HepG2 (cell line): ENCODE measurements around the gene SH2D3A. TPM values are rescaled to one million over a fixed set of nuclear protein-coding genes. Genes with fewer than 3 reads are reported as not detected.

Experiments used
- BCL6 ChIP-seq: IDR thresholded peaks from 2 replicates; pipeline ENCODE4 v1.6.1; 2016; ENCODE audit warnings: missing genetic modification reagents, missing compliant biosample characterization
- DMAP1 ChIP-seq: IDR thresholded peaks from 2 replicates; pipeline ENCODE4 v1.6.1; 2016
- HNF4A ChIP-seq: sonication (generic); formaldehyde crosslinking; IDR thresholded peaks from 2 replicates; pipeline ENCODE4 v1.4.0; 2020; ENCODE audit warnings: missing genetic modification reagents
- NFATC3 ChIP-seq: sonication (generic); formaldehyde crosslinking; IDR thresholded peaks from 2 replicates; pipeline ENCODE4 v1.5.1; 2020; ENCODE audit warnings: mild to moderate bottlenecking, missing genetic modification reagents
- NR0B2 ChIP-seq: sonication (generic); formaldehyde crosslinking; IDR thresholded peaks from 2 replicates; pipeline ENCODE4 v1.4.0; 2020; ENCODE audit warnings: mild to moderate bottlenecking, missing genetic modification reagents
- RBFOX2 ChIP-seq: fragments of 200-400 bp; formaldehyde crosslinking; IDR thresholded peaks from 2 replicates; pipeline ENCODE4 v1.6.1; 2017; ENCODE audit warnings: low read depth, mild to moderate bottlenecking, low read length
- SMAD9 ChIP-seq: sonication (generic); formaldehyde crosslinking; IDR thresholded peaks from 2 replicates; pipeline ENCODE4 v1.5.1; 2020; ENCODE audit warnings: mild to moderate bottlenecking, missing genetic modification reagents
- TEAD2 ChIP-seq: sonication (generic); formaldehyde crosslinking; IDR thresholded peaks from 2 replicates; pipeline ENCODE4 v1.9.0; 2021; ENCODE audit warnings: missing genetic modification reagents
- ZNF30 ChIP-seq: sonication (generic); formaldehyde crosslinking; IDR thresholded peaks from 2 replicates; pipeline ENCODE4 v1.5.0; 2020; ENCODE audit warnings: mild to moderate bottlenecking, missing genetic modification reagents
- ZNF546 ChIP-seq: sonication (generic); formaldehyde crosslinking; conservative IDR thresholded peaks from 2 replicates; pipeline ENCODE4 v1.8.1; 2023; ENCODE audit warnings: mild to moderate bottlenecking, missing genetic modification reagents
- ZNF749 ChIP-seq: sonication (generic); formaldehyde crosslinking; IDR thresholded peaks from 2 replicates; pipeline ENCODE4 v1.8.0; 2022; ENCODE audit warnings: mild to moderate bottlenecking, missing genetic modification reagents, moderate library complexity, borderline replicate concordance
- ZNF878 ChIP-seq: sonication (generic); formaldehyde crosslinking; IDR thresholded peaks from 2 replicates; pipeline ENCODE4 v1.8.1; 2023; ENCODE audit warnings: mild to moderate bottlenecking, missing genetic modification reagents, moderate library complexity
- ZNF891 ChIP-seq: sonication (generic); formaldehyde crosslinking; IDR thresholded peaks from 2 replicates; pipeline ENCODE4 v1.5.0; 2020; ENCODE audit warnings: mild to moderate bottlenecking, missing genetic modification reagents
- polyA plus RNA-seq, 8 experiments: library from polyadenylated mRNA; depleted of rRNA in 3 of 8; stranded (reverse) in 7 of 8; unstranded in 1 of 8; fragments of >200 nt; fragmentation: Illumina TruSeq in 4 of 8; extraction: Trizol in 4 of 8; gene quantifications; 2 replicates each; pipeline versions ENCODE4 v1.2.1 to v1.2.3, GENCODE V29; 2011 to 2016; ENCODE audit warnings: low read depth in 4 of 8, missing spikeins in 1 of 8, mixed read lengths in 1 of 8; ENCODE audit not compliant: insufficient read depth in 1 of 8
- total RNA-seq, 5 experiments: library from RNA; depleted of rRNA; stranded (reverse); fragments of >200 nt; fragmentation: Illumina TruSeq; extraction: Trizol; gene quantifications; 2 replicates each; pipeline ENCODE4 v1.2.3, GENCODE V29; 2016; ENCODE audit warnings: low read depth in 1 of 5
- TF ChIP-seq, protein P1 (sequence below): sonication (generic); formaldehyde crosslinking; IDR thresholded peaks from 2 replicates; pipeline ENCODE4 v1.9.0; 2021; ENCODE audit warnings: missing genetic modification reagents, borderline replicate concordance
- TF ChIP-seq, protein P2 (sequence below): sonication (generic); formaldehyde crosslinking; IDR thresholded peaks from 2 replicates; pipeline ENCODE4 v1.5.0; 2020; ENCODE audit warnings: mild to moderate bottlenecking, missing genetic modification reagents
- TF ChIP-seq, protein P3 (sequence below): sonication (generic); formaldehyde crosslinking; IDR thresholded peaks from 2 replicates; pipeline ENCODE4 v1.9.0; 2021; ENCODE audit warnings: mild to moderate bottlenecking, missing genetic modification reagents
- TF ChIP-seq, protein P4 (sequence below): IDR thresholded peaks from 2 replicates; pipeline ENCODE4 v1.6.1; 2016

Gene SH2D3A
- total and polyA plus RNA-seq, 2 of the 13 experiments (the other 11 are each of a cell fraction or from before 2014, with no cell fraction given): 1.0 to 2.2 TPM

- peak; percentile 38; the same call in 1 of the 2 replicates for TF ChIP-seq ZNF546 (CRISPR knock-in tag)
- TF ChIP-seq RBFOX2: peak; percentile 89
- no peak for TF ChIP-seq DMAP1 (CRISPR knock-in tag)
- TF ChIP-seq ZNF30 (CRISPR knock-in tag): no peak
- TF ChIP-seq, protein P1, sequence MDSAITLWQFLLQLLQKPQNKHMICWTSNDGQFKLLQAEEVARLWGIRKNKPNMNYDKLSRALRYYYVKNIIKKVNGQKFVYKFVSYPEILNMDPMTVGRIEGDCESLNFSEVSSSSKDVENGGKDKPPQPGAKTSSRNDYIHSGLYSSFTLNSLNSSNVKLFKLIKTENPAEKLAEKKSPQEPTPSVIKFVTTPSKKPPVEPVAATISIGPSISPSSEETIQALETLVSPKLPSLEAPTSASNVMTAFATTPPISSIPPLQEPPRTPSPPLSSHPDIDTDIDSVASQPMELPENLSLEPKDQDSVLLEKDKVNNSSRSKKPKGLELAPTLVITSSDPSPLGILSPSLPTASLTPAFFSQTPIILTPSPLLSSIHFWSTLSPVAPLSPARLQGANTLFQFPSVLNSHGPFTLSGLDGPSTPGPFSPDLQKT (CRISPR knock-in tag): no peak; the same call in 1 of the 2 replicates
- TF ChIP-seq ZNF891 (CRISPR knock-in tag): no peak
- TF ChIP-seq SMAD9: no peak
- no peak for TF ChIP-seq ZNF878 (CRISPR knock-in tag)
- TF ChIP-seq NFATC3 (CRISPR knock-in tag): no peak
- TF ChIP-seq, protein P2, sequence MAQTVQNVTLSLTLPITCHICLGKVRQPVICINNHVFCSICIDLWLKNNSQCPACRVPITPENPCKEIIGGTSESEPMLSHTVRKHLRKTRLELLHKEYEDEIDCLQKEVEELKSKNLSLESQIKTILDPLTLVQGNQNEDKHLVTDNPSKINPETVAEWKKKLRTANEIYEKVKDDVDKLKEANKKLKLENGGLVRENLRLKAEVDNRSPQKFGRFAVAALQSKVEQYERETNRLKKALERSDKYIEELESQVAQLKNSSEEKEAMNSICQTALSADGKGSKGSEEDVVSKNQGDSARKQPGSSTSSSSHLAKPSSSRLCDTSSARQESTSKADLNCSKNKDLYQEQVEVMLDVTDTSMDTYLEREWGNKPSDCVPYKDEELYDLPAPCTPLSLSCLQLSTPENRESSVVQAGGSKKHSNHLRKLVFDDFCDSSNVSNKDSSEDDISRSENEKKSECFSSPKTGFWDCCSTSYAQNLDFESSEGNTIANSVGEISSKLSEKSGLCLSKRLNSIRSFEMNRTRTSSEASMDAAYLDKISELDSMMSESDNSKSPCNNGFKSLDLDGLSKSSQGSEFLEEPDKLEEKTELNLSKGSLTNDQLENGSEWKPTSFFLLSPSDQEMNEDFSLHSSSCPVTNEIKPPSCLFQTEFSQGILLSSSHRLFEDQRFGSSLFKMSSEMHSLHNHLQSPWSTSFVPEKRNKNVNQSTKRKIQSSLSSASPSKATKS: no peak
- no peak; the same call in none of the 2 replicates for TF ChIP-seq BCL6 (CRISPR knock-in tag)
- TF ChIP-seq, protein P3, sequence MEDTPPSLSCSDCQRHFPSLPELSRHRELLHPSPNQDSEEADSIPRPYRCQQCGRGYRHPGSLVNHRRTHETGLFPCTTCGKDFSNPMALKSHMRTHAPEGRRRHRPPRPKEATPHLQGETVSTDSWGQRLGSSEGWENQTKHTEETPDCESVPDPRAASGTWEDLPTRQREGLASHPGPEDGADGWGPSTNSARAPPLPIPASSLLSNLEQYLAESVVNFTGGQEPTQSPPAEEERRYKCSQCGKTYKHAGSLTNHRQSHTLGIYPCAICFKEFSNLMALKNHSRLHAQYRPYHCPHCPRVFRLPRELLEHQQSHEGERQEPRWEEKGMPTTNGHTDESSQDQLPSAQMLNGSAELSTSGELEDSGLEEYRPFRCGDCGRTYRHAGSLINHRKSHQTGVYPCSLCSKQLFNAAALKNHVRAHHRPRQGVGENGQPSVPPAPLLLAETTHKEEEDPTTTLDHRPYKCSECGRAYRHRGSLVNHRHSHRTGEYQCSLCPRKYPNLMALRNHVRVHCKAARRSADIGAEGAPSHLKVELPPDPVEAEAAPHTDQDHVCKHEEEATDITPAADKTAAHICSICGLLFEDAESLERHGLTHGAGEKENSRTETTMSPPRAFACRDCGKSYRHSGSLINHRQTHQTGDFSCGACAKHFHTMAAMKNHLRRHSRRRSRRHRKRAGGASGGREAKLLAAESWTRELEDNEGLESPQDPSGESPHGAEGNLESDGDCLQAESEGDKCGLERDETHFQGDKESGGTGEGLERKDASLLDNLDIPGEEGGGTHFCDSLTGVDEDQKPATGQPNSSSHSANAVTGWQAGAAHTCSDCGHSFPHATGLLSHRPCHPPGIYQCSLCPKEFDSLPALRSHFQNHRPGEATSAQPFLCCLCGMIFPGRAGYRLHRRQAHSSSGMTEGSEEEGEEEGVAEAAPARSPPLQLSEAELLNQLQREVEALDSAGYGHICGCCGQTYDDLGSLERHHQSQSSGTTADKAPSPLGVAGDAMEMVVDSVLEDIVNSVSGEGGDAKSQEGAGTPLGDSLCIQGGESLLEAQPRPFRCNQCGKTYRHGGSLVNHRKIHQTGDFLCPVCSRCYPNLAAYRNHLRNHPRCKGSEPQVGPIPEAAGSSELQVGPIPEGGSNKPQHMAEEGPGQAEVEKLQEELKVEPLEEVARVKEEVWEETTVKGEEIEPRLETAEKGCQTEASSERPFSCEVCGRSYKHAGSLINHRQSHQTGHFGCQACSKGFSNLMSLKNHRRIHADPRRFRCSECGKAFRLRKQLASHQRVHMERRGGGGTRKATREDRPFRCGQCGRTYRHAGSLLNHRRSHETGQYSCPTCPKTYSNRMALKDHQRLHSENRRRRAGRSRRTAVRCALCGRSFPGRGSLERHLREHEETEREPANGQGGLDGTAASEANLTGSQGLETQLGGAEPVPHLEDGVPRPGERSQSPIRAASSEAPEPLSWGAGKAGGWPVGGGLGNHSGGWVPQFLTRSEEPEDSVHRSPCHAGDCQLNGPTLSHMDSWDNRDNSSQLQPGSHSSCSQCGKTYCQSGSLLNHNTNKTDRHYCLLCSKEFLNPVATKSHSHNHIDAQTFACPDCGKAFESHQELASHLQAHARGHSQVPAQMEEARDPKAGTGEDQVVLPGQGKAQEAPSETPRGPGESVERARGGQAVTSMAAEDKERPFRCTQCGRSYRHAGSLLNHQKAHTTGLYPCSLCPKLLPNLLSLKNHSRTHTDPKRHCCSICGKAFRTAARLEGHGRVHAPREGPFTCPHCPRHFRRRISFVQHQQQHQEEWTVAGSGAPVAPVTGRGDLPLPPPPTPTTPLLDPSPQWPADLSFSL (CRISPR knock-in tag): no peak
- TF ChIP-seq, protein P4, sequence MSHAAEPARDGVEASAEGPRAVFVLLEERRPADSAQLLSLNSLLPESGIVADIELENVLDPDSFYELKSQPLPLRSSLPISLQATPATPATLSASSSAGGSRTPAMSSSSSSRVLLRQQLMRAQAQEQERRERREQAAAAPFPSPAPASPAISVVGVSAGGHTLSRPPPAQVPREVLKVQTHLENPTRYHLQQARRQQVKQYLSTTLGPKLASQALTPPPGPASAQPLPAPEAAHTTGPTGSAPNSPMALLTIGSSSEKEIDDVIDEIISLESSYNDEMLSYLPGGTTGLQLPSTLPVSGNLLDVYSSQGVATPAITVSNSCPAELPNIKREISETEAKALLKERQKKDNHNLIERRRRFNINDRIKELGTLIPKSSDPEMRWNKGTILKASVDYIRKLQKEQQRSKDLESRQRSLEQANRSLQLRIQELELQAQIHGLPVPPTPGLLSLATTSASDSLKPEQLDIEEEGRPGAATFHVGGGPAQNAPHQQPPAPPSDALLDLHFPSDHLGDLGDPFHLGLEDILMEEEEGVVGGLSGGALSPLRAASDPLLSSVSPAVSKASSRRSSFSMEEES: no peak
- TF ChIP-seq HNF4A (CRISPR knock-in tag): no peak
- TF ChIP-seq TEAD2 (CRISPR knock-in tag): no peak
- 0 out of 2 replicates have a peak, but pooled peaks have one; percentile 43 for TF ChIP-seq ZNF749 (CRISPR knock-in tag)
- no peak for TF ChIP-seq NR0B2 (CRISPR knock-in tag)
Measured at GRCh38 chr19:6737284-6737872, 29.9 kb downstream of the SH2D3A start, which contains the start of gene GPR108 (continued).
